HG03469 (cell line): ENCODE results near the gene GAS1.

Experiments
- ATAC-seq: cut with Tn5 transposase; IDR thresholded peaks from one replicate; pipeline ENCODE4 v1.9.1; 2021; ENCODE audit warnings: mild to moderate bottlenecking, moderate library complexity, moderate number of reproducible peaks; ENCODE audit not compliant: unreplicated experiment

GAS1 gene

DNA sequence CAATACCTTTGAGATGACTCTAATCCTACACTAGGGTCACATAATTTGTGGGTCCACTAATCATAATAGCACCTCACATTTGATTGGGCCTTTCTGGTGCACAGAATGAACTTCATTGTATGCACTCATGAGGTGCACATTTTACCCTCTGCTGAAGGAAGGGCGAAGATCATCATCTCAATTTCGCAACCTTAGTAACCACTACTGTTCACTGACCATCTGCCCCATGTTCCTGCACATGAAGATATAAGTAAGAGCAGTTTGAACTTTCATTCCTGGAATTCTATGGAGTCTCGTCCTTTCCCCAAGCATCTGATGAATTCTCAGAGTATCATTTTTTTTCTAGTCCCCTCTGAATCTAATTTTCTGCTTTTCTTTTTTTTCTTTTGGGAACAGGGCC lies 21.2 kb downstream of the GAS1 start:
- ATAC-seq: no peak

DNA sequence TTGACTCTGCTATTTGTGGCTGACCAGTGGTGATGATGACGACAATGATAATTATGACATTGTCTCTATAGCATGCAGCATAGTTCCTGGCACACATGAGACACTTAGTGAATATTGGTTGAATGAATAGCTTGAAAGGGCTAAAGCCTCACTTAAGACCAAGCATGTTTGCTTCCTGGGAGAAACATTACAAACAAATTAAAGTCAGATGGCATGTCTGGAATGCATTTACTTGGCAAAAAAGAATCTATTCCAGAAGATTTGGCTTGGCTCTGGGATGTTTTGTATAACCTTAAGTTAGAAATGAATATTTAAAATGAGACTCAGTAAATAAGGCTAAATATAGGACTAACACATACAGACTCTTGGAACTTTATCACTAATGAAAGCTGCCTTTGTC lies 21.6 kb downstream of the GAS1 start:
- no peak for ATAC-seq

DNA sequence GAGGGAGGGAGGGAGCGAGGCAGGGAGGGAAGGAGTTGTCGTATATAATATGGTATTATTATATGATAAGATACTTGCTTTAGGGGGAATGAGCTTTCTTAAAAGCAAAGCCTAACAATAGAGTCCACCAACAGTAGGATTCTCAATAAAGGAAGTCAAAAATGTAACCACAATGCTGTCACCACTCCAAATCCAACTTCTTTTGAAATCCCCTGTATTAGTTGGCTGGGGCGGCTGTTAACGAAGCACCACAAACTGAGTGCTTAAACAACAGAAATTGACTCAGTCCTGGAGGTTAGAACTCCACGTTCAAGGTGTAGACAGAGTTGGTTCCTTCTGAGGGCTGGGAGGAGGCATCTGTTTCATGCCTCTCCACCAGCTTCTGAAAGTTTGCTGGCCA lies 23.1 kb downstream of the GAS1 start:
- ATAC-seq: no peak

DNA sequence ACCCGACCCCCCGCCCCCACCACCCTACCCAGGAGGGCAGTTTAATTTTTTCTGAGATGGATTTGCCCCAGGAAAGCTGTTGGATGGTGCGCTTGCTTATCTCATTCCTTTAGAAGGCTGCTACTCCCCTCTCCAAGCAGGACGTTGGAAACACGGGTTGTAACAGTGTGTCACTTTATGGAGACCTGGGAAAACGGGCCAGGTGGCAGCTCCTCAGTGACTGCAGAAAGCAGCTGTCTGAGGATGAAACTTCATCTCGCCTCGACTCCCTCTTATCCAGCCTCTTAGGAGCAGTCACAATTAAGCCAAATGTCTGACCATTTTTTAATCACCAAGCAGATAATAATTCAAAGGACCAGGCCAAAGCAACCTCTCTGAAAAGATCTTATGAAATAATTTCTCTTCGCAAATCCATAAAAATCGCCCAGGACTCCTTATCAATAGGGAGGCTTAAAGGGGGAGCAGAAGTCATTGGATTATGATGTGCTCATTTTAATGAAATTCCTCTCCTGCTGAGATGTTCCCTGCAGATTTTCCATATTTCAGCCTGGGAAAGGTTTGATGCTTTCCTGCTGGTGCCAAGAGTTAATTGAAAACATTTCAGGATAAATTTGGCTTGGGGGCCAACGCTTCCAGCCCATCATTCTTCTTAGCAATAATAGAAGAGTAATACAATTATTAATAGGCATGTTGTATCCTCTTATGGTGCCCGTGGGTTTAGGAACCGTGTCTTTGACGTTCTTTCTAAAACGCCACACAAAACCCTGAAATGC lies 26.0 kb downstream of the GAS1 start:
- ATAC-seq: no peak

DNA sequence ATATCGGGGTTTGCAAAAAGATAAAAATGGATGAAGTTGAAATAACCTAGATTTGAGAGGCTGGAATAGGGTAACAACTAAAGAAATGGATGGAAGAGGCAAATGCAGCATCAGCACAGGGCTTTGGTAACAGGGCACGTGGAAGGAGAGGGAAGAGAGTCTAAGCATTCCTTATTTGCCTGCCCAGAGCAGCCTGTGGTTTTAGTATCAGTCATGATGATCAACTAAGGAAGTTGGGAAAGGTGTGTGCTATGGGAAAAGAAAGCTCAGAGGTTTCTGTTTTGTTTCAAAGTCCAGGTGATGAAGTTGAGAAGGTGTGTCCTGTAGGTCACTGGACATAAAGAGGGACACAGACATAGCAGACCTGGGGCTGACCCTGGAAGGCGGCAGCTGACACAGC lies 28.8 kb downstream of the GAS1 start:
- no peak for ATAC-seq

DNA sequence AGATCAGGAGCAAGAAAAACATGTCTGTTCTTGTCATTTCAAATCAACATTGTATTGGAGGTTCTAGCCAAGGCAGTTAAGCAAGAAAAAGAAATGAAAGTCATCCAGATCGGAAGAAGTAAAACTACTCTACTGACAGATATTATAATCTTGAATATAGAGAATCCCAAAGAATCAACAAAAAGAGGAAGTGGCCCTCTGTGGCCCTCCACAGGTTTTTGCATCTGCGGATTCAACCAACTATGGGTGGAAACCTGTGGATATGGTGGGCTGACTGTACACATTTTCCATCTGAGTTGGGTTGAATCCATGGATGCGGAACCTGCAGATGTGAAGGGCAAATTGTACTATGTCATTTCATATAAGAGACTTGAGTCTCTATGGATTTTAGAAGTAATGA lies 35.1 kb downstream of the GAS1 start:
- no peak for ATAC-seq

DNA sequence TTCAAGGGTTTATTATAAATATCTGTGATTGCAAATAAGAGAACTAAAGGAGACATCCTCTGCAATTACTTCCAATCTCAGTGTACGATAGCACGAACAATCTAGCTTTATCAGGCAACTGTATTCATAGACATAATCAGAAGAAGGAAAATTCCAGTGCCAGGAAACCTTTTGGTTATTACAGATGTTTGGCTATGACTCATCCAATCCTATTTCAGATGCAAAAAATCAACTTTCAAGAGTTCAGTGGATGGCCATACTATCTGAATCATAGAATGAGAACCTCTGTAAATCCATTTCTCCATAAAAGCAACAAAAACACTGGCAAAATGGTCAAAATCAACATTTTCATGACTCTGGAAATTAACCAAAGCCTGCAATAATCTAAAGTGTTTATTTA lies 37.9 kb downstream of the GAS1 start:
- ATAC-seq: no peak

DNA sequence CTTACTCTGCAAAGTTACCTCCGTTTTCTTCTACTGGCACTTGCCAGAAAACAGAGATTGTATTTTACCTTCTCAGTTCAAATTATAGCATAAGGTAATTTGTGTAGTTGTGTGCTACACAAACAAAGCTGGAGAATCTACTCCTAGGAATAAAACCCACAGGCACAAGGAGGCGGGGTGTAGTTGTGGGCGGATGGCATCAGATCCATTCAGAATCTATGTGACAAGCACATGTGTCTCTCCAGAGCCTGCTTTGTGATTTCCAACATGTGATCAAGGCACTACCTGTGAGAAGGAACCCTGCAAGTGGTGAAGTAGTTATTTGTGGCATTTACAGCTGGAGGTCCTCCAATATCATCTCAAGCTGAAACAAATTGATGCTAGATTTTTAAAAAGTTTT lies 39.0 kb downstream of the GAS1 start:
- no peak for ATAC-seq

DNA sequence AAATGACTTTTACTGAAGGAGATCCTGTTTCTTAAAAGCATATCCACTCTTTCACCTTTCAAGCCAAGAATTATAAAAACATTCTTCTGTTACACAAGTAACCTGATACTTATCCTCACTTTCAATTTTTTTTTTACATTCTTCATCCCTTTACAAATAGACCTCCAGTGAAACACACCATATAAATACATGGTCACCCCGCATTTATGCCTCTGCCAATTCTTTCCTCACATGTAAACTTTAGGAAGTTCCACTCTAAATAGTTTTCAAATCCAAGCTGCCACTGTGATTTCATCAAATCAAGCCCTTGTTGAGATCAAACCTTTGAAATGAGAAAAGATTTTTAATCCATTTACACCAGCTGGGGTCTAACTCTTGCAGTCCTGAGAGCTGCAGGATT lies 40.0 kb downstream of the GAS1 start:
- no peak for ATAC-seq

DNA sequence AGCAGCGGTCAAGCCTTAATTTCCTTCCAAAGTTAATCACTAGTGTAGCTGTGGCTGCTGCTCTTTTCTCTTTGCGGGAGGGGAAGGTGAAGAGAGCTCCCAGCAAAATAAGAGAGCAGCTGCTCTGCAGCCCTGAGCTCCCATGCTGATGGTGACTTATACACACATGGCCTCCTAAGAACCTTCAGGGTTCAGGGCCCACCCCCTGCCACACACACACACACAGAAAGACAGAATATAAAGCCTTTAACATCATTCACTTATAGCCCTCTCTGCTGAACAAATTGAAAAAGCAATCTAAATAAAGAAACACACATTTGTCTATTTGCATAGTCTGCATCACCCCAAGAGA lies 43.6 kb downstream of the GAS1 start:
- no peak for ATAC-seq

DNA sequence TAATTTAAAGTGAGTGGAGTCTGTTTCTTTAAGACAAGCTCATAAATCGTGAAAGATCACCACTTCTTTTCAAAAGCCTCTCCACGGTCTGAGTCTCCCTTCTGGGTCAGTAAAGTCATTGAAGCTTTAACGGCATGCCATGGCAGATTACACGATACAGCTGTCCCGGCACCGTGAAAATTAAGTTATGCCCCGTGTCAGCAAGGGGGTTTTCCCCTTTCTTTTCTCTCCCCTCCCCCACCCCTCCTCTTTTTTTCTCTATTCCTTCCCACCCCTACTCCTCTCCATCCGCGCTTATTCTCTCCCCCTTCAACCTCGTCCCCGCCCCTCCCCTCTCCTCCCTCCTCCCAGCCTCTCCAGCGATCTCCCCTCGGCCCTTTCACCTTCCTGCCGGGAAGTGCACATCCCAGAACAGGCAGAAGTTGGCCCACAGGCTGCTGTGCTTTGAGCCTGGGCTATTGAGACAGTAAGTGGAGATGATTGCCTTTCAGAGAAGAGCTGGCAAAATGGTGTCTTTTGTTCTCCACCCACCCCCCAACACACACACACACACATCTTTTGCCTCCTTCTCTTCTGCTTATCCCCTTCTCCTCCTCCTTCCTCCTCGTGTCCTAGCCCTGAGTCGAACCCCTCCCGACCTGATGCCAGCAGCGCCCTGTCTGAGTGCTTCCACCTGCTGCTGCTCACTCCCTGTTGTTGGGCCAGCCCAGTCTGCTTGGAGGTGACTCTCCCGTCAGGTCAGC lies 44.1 kb downstream of the GAS1 start:
- ATAC-seq: no peak

DNA sequence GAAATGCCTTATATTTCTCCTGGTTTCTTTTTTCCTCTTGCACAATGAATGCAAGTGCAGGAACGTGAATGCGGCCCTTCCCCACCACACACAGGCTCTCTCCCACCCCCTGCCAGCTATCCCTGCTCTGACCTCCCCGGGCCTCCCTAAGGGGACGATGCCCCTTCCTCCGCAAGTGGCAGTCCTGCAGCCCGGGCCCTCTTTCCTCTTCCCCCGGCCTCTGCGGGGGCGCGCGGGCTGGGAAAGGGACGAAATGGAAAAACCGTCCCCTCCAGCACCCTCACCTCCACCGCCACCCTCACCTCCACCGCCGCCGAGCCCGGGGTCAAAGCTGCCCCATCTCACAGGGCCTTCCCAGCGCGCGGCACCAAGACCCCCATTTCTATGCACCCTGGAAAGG lies 44.7 kb downstream of the GAS1 start:
- no peak for ATAC-seq

DNA sequence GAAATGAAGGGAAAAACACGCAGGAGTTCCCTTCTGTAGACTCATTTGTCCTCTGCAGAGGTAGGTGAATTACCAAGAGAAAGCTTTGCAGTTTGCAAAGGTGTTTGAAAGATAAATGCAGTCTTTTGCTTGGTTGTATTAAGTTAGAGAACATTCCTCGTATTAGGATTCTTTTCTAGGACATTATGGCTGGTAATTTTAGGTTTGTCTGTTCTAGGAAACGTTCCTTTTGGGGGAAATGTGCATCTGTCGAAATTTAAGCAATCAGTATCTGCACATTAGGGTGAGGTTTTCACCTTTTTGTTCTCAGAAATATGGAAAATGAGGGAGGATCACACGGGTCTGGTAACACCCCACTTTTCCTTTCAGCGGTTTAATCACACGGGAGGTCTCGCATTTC lies 45.1 kb downstream of the GAS1 start:
- ATAC-seq: no peak

DNA sequence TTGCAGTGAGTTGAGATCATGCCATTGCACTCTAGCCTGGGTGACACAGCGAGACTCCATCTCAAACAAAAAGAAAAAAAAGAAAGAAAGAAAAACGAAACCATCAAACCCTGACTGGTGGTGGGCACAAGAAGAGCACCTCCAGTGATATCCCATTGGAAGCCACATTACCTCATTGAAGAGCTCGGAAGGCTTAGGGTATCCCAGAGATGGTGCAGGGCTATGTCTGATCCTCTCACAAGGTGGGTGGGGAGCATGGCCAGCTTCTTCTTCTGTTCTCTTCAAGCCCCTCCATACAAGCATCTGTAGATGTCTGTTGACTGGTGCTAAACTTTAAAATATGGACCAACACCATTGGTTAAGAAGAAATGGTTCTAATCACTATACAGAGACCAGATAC lies 45.8 kb downstream of the GAS1 start:
- no peak for ATAC-seq
